ENCODE data around the gene THY1. TPM values are rescaled to one million over a fixed set of nuclear protein-coding genes. Genes with fewer than 3 reads are reported as not detected.
"Not testable (repeated sequence)": the region's sequence is repeated elsewhere in the genome, so short reads cannot be mapped to it uniquely, and the experiment has no call there.

THY1 gene
- total and polyA plus RNA-seq, 7 donors = 0.42 to 6.4 (median 1.1) TPM

GRCh38 chr11:119406005-119406404 is 17.0 kb downstream of the THY1 start:
- DNase-seq = no peak

GRCh38 chr11:119405448-119405847 is 17.5 kb downstream of the THY1 start:
- H3K36me3 ChIP-seq (ENCODE audit: insufficient read depth in 1 of 2, low read depth in 1 of 2); H3K27ac ChIP-seq; intact Hi-C loops (cut with DNase I); H3K27me3 ChIP-seq (ENCODE audit: insufficient read depth in 3 of 3, low read length in 2 of 3); H3K4me1 ChIP-seq; DNase-seq; H3K9me3 ChIP-seq; H3K4me3 ChIP-seq; ATAC-seq: not testable (repeated sequence)
- WGBS, 3 donors = 93 to 98% (median 94%) methylated on average over 6 of the region's 6 CpGs

More at GRCh38 chr11:119406005-119406404, 17.0 kb downstream of the THY1 start:
- no peak overlapping the region for H3K27ac ChIP-seq
- TF ChIP-seq CTCF (IDR thresholded peaks at IDR 0.05) = no peak
- no peak for ATAC-seq
- H3K4me3 ChIP-seq = no peak overlapping the region
- H3K4me1 ChIP-seq = no peaks in the 10 kb centered on the region
- H3K27me3 ChIP-seq (ENCODE audit: insufficient read depth in 3 of 3, low read length in 2 of 3) = peaks cover 0 to 4% (median 0%) of the 10 kb centered on the region in 3 donors
- intact Hi-C loops (cut with DNase I) = no loop called here
- peaks cover 4% of the 10 kb centered on the region for H3K9me3 ChIP-seq
- WGBS, 3 donors = 90 to 94% (median 93%) methylated on average over 3 of the region's 3 CpGs
- H3K36me3 ChIP-seq (ENCODE audit: insufficient read depth in 1 of 2, low read depth in 1 of 2) = no peaks in the 10 kb centered on the region

GRCh38 chr11:119404872-119405271 is 18.1 kb downstream of the THY1 start:
- H3K27me3 ChIP-seq (ENCODE audit: insufficient read depth in 3 of 3, low read length in 2 of 3) = peaks cover 0 to 4% (median 2%) of the 10 kb centered on the region in 3 donors
- intact Hi-C loops (cut with DNase I) = no loop called here
- no peak for TF ChIP-seq CTCF (IDR thresholded peaks at IDR 0.05)
- WGBS, 3 donors = 86 to 93% (median 86%) methylated on average over 2 of the region's 2 CpGs
- peaks cover 12% of the 10 kb centered on the region for H3K9me3 ChIP-seq
- H3K4me1 ChIP-seq = no peaks in the 10 kb centered on the region
- DNase-seq (no peak), ATAC-seq (no peak)
- no peak overlapping the region for H3K4me3 ChIP-seq
- H3K27ac ChIP-seq = no peak overlapping the region
- H3K36me3 ChIP-seq (ENCODE audit: insufficient read depth in 1 of 2, low read depth in 1 of 2) = no peaks in the 10 kb centered on the region

- DNase-seq = no peak
- no peak for ATAC-seq
- Histone ChIP-seq H3K27me3 (ENCODE audit: insufficient read depth in 3 of 3, low read length in 2 of 3) (peaks cover 2 to 4% (median 2%) of the 10 kb centered on the region in 3 donors), H3K36me3 (ENCODE audit: insufficient read depth in 1 of 2, low read depth in 1 of 2) (no peaks in the 10 kb centered on the region), H3K4me3 (no peak overlapping the region), H3K27ac (no peak overlapping the region), H3K9me3 (peaks cover 17% of the 10 kb centered on the region), H3K4me1 (no peaks in the 10 kb centered on the region)
- intact Hi-C loops (cut with DNase I) = no loop called here
- TF ChIP-seq CTCF (IDR thresholded peaks at IDR 0.05) = no peak
- WGBS, 3 donors = 52 to 64% (median 60%) methylated on average over 5 of the region's 5 CpGs
Observed at GRCh38 chr11:119403021-119403420, 20.0 kb downstream of the THY1 start.

GRCh38 chr11:119402470-119402869 is 20.5 kb downstream of the THY1 start:
- WGBS, 3 donors = 90 to 94% (median 93%) methylated on average over 8 of the region's 8 CpGs
- TF ChIP-seq CTCF (IDR thresholded peaks at IDR 0.05) = no peak
- intact Hi-C loops (cut with DNase I) = no loop called here
- DNase-seq = no peak
- Histone ChIP-seq H3K4me3 (no peak overlapping the region), H3K4me1 (no peaks in the 10 kb centered on the region), H3K9me3 (peaks cover 17% of the 10 kb centered on the region), H3K27me3 (ENCODE audit: insufficient read depth in 3 of 3, low read length in 2 of 3) (peaks cover 2 to 4% (median 2%) of the 10 kb centered on the region in 3 donors), H3K36me3 (ENCODE audit: insufficient read depth in 1 of 2, low read depth in 1 of 2) (no peaks in the 10 kb centered on the region), H3K27ac (no peak overlapping the region)
- no peak for ATAC-seq
